GM12878 (cell line): ENCODE data around the gene CSRP1. TPM values are rescaled to one million over a fixed set of nuclear protein-coding genes. Genes with fewer than 3 reads are reported as not detected.

ENCODE experiments used
- ATAC-seq: fragments of 200-7000 bp; cut with Tn5 transposase; 3 replicates; pipeline ENCODE4 v1.9.1; 2020; ENCODE audit warnings: mild to moderate bottlenecking, moderate library complexity
- BruUV-seq: library from RNA; stranded (reverse); fragments of 400-500 nt; replicated peaks from 2 replicates; lab custom pipeline; 2021; lab: Mats Ljungman, UMichigan
- CTCF ChIA-PET: fragments of 300-600 bp; sonication (Branson Sonifier 250); formaldehyde crosslinking; extraction: SDS; loops from one replicate; lab custom pipeline; 2021; ENCODE audit warnings: inconsistent platforms; lab: Yijun Ruan, JAX
- POLR2A ChIA-PET: fragments of 350-600 bp; formaldehyde crosslinking; extraction: SDS; loops from one replicate; lab custom pipeline; 2021; ENCODE audit warnings: inconsistent platforms; lab: Charles Lee
- RAD21 ChIA-PET: fragments of 300-600 bp; sonication (Branson Sonifier 250); formaldehyde crosslinking; loops from one replicate; lab custom pipeline; 2023; ENCODE audit warnings: antibody characterized with exemption; ENCODE audit not compliant: unreplicated experiment; lab: Charles Lee
- SMC1A ChIA-PET: fragments of 300-600 bp; sonication (Branson Sonifier 250); formaldehyde crosslinking; loops from one replicate; lab custom pipeline; 2023; ENCODE audit not compliant: unreplicated experiment, uncharacterized antibody; lab: Charles Lee
- DNase-seq: peaks from one replicate; pipeline ENCODE4 v3.0.0-alpha.2; 2011; ENCODE audit warnings: low read depth, low spot score
- FAIRE-seq: peaks from 3 replicates; lab custom pipeline; 2011; peaks lifted over from hg19 to GRCh38; lab: Jason Lieb, UNC
- H2AFZ ChIP-seq: 2 replicates; pipeline ENCODE4 v1.6.0; 2011; ENCODE audit warnings: low read depth, low read length, control low read depth; ENCODE audit not compliant: control insufficient read depth
- H3K27ac ChIP-seq: 2 replicates; pipeline ENCODE4 v1.5.1; 2011; ENCODE audit warnings: control low read depth; ENCODE audit not compliant: control insufficient read depth, insufficient read depth
- H3K27me3 ChIP-seq, 2 experiments: replicated peaks in 1 of 2; 2 replicates each; pipeline versions ENCODE4 v1.6.0 to v1.6.1; 2011; ENCODE audit warnings: low read length in 1 of 2; ENCODE audit not compliant: control insufficient read depth in 2 of 2, insufficient read depth in 2 of 2
- H3K36me3 ChIP-seq, 2 experiments: 2 replicates each; pipeline ENCODE4 v1.5.1; 2011; ENCODE audit warnings: low read length in 1 of 2; ENCODE audit not compliant: control insufficient read depth in 2 of 2, insufficient read depth in 2 of 2
- H3K4me1 ChIP-seq: 2 replicates; pipeline ENCODE4 v1.6.1; 2011; ENCODE audit warnings: mild to moderate bottlenecking, low read length, moderate library complexity, mixed read lengths; ENCODE audit not compliant: control insufficient read depth, insufficient read depth
- H3K4me2 ChIP-seq: 2 replicates; pipeline ENCODE4 v1.6.0; 2011; ENCODE audit warnings: control low read depth; ENCODE audit not compliant: control insufficient read depth, insufficient read depth
- H3K4me3 ChIP-seq: fragments of 200-600 bp; sonication (generic); 2 replicates; pipeline ENCODE4 v1.5.1; 2016
- H3K79me2 ChIP-seq: 2 replicates; pipeline ENCODE4 v1.6.0; 2011; ENCODE audit warnings: low read length; ENCODE audit not compliant: control insufficient read depth, insufficient read depth
- H3K9ac ChIP-seq: 2 replicates; pipeline ENCODE4 v1.8.0; 2011; ENCODE audit warnings: low read length, control low read depth, mixed read lengths; ENCODE audit not compliant: control insufficient read depth, insufficient read depth
- H3K9me3 ChIP-seq: replicated peaks from 3 replicates; pipeline ENCODE4 v1.5.1; 2011; ENCODE audit warnings: mild to moderate bottlenecking, low read length; ENCODE audit not compliant: control insufficient read depth, insufficient read depth
- H4K20me1 ChIP-seq: 2 replicates; pipeline ENCODE4 v1.6.0; 2011; ENCODE audit not compliant: control insufficient read depth, insufficient read depth
- BACH1 ChIP-seq: fragments of 450-650 bp; IDR thresholded peaks from 2 replicates; pipeline ENCODE4 v1.6.1; 2017; ENCODE audit warnings: mild to moderate bottlenecking, borderline replicate concordance
- CTCF ChIP-seq, 3 experiments: IDR thresholded peaks in 2 of 3; conservative IDR thresholded peaks in 1 of 3; 2 replicates each; pipeline ENCODE4 v1.5.1; 2011; ENCODE audit warnings: low read depth in 3 of 3, low read length in 3 of 3, mild to moderate bottlenecking in 3 of 3, control low read depth in 2 of 3, moderate library complexity in 2 of 3, inconsistent platforms in 1 of 3, mixed read lengths in 1 of 3; ENCODE audit not compliant: control insufficient read depth in 2 of 3, insufficient read depth in 1 of 3; ENCODE audit errors: extremely low read depth in 1 of 3
- POLR2A ChIP-seq: IDR thresholded peaks from 2 replicates; pipeline ENCODE4 v1.6.1; 2011; ENCODE audit warnings: low read depth, mild to moderate bottlenecking, low read length
- RAD21 ChIP-seq: IDR thresholded peaks from 2 replicates; pipeline ENCODE4 v1.6.1; 2011; ENCODE audit warnings: mild to moderate bottlenecking, low read depth, low read length, moderate library complexity; ENCODE audit not compliant: insufficient read depth
- SUPT20H ChIP-seq: IDR thresholded peaks from 2 replicates; pipeline ENCODE4 v1.6.1; 2011; ENCODE audit warnings: low read depth, mild to moderate bottlenecking, low read length, moderate library complexity, borderline replicate concordance; ENCODE audit not compliant: control insufficient read depth
- WGBS: methylation state at CpG from one replicate; pipeline ENCODE4 v1.1.6; 2016; ENCODE audit warnings: low lambda C conversion rate; ENCODE audit not compliant: insufficient replicate concordance, insufficient coverage; ENCODE audit errors: missing lambda C conversion rate; 5-methylcytosine and 5-hydroxymethylcytosine counted together
- in situ Hi-C: fragments of 300-500 bp; cut with MboI; formaldehyde crosslinking; loops from 9 replicates; pipeline ENCODE4 v1.14.3; 2018; ENCODE audit warnings: mixed read lengths
- intact Hi-C: fragments of 100-400 bp; cut with micrococcal nuclease; formaldehyde crosslinking; loops from one replicate; pipeline ENCODE4 v1.14.2; 2022; ENCODE audit not compliant: unreplicated experiment
- polyA plus RNA-seq, 11 experiments: library from polyadenylated mRNA; depleted of rRNA in 4 of 11; unstranded in 6 of 11; stranded (reverse) in 5 of 11; fragments of >200 nt; fragmentation: Nextera tagmentation in 4 of 11; fragmentation: Illumina TruSeq in 1 of 11; extraction: Ambion mirVana in 4 of 11; extraction: Trizol in 1 of 11; gene quantifications; 1 replicate in 1 of 11; 2 replicates in 10 of 11; pipeline versions ENCODE4 v1.2.1 to v1.2.3, GENCODE V29; 2011 to 2016; ENCODE audit warnings: inconsistent platforms in 2 of 11, missing spikeins in 2 of 11, low read depth in 1 of 11
- total RNA-seq, 4 experiments: library from RNA; depleted of rRNA in 3 of 4; stranded (reverse); fragments of >200 nt in 3 of 4; fragmentation: Illumina TruSeq in 1 of 4; extraction: Trizol in 1 of 4; gene quantifications; 2 replicates each; pipeline versions ENCODE4 v1.2.1 to v1.2.3, GENCODE V29; 2013 to 2021

The CSRP1 gene
- total and polyA plus RNA-seq, 10 of the 15 experiments (the other 5 are each of a cell fraction or from before 2014, with no cell fraction given): 23.4 to 99.2 (median 80.7) TPM

GRCh38 chr1:201465698-201466290 is 41.1 kb downstream of the CSRP1 start:
- Histone ChIP-seq H3K79me2 (peaks cover 34% of the 10 kb centered on the region), H3K36me3 (peaks cover 4 to 6% of the 10 kb centered on the region in 2 experiments; a peak in 3 of 4 replicates), H2AFZ (no peak overlapping the region), H3K4me1 (peaks cover 11% of the 10 kb centered on the region), H3K4me2 (peak overlapping the region; percentile 42; the same call in 1 of the 2 replicates), H3K9ac (peak overlapping the region; percentile 12; the same call in 1 of the 2 replicates), H3K9me3 (no peaks in the 10 kb centered on the region), H3K4me3 (no peak overlapping the region), H3K27ac (no peak overlapping the region), H3K27me3 (no peaks in the 10 kb centered on the region), H4K20me1 (no peaks in the 10 kb centered on the region)
- no peak for FAIRE-seq
- intact Hi-C loops: no loop called here
- ChIA-PET POLR2A (interaction anchor here (4.4 to 4.5 kb wide), 2 partner anchors 8 to 15 kb away, joined by 20 to 33 read pairs; no protein-coding TSS in a partner anchor), CTCF (interaction anchor here (0.6 to 14.7 kb wide), 6 partner anchors 9 to 96 kb away, joined by 3 to 149 read pairs (median 10); no protein-coding TSS in a partner anchor), RAD21 (interaction anchor here (0.7 to 5.7 kb wide), 5 partner anchors 10 to 46 kb away, joined by 3 to 45 read pairs (median 7); no protein-coding TSS in a partner anchor), SMC1A (interaction anchor here (0.8 to 1.2 kb wide), 3 partner anchors 16 to 60 kb away, joined by 3 to 4 read pairs (median 3); no protein-coding TSS in a partner anchor)
- in situ Hi-C loops: no loop called here
- no peak for ATAC-seq
- 44% methylated on average over 9 of the region's 9 CpGs for WGBS
- no peak for TF ChIP-seq SUPT20H
- BruUV-seq: no TSS peak
- DNase-seq: no peak

GRCh38 chr1:201463071-201463552 is 43.8 kb downstream of the CSRP1 start:
- DNase-seq: no peak
- intact Hi-C loops (no loop called here), in situ Hi-C loops (no loop called here)
- H3K27ac ChIP-seq: no peak overlapping the region
- no peaks in the 10 kb centered on the region for H3K27me3 ChIP-seq
- H4K20me1 ChIP-seq: no peaks in the 10 kb centered on the region
- peaks cover 21% of the 10 kb centered on the region for H3K79me2 ChIP-seq
- TF ChIP-seq BACH1 (no peak), RAD21 (0 out of 2 replicates have a peak, but pooled peaks have one; percentile 19), CTCF (IDR thresholded peaks at IDR 0.05 in 2 of 3, conservative IDR thresholded peaks at IDR 0.05 in 1 of 3; ENCODE audit: control insufficient read depth in 2 of 3, extremely low read depth in 1 of 3, insufficient read depth in 1 of 3, low read depth in 3 of 3, low read length in 3 of 3) (peak in 1 of 3 experiments; percentile 11; a peak in 1 of 6 replicates), POLR2A (peak; percentile 6; the same call in 1 of the 2 replicates)
- SMC1A ChIA-PET: interaction anchor here (0.7 to 1.9 kb wide), 3 partner anchors 13 to 30 kb away, joined by 3 to 8 read pairs (median 3); no protein-coding TSS in a partner anchor
- RAD21 ChIA-PET: interaction anchor here (1.6 kb wide), 1 partner anchor 15 kb away, joined by 4 read pairs; no protein-coding TSS in a partner anchor
- FAIRE-seq: no peak
- H3K9me3 ChIP-seq: no peaks in the 10 kb centered on the region
- CTCF ChIA-PET: interaction anchor here (0.6 to 14.7 kb wide), 4 partner anchors 15 to 63 kb away, joined by 3 to 149 read pairs (median 3); no protein-coding TSS in a partner anchor
- H3K9ac ChIP-seq: no peak overlapping the region
- POLR2A ChIA-PET: interaction anchor here (1.5 kb wide), 1 partner anchor 13 kb away, joined by 5 read pairs; no protein-coding TSS in a partner anchor
- WGBS: 70% methylated on average over 7 of the region's 7 CpGs
- peak; percentile 72 for ATAC-seq
- BruUV-seq: no TSS peak
- H3K4me1 ChIP-seq: peaks cover under 1% of the 10 kb centered on the region; the same call in 1 of the 2 replicates
- H2AFZ ChIP-seq: no peak overlapping the region
- H3K4me2 ChIP-seq: no peak overlapping the region
- H3K36me3 ChIP-seq: peaks cover 4 to 6% of the 10 kb centered on the region in 2 experiments; a peak in 3 of 4 replicates
- H3K4me3 ChIP-seq: no peak overlapping the region
